Measurements from ENCODE around the gene ARRB1.
"Not testable (repeated sequence)": the region's sequence is repeated elsewhere in the genome, so short reads cannot be mapped to it uniquely, and the experiment has no call there.

The ARRB1 gene

GRCh38 chr11:75314771-75315438 lies 36.6 kb downstream of the ARRB1 start:
- no peak for DNase-seq (ENCODE audit: insufficient read length, low spot score)
- no peak for TF ChIP-seq POLR2A (IDR thresholded peaks at IDR 0.05; ENCODE audit: low read depth, low read length)
- no peak for FAIRE-seq

- DNase-seq (ENCODE audit: insufficient read length, low spot score) = peak; percentile 84
- FAIRE-seq = no peak
- TF ChIP-seq POLR2A (IDR thresholded peaks at IDR 0.05; ENCODE audit: low read depth, low read length) = no peak
These were observed 37.8 kb downstream of the ARRB1 start for GRCh38 chr11:75313513-75314272.

GRCh38 chr11:75312346-75312745 lies 39.1 kb downstream of the ARRB1 start:
- TF ChIP-seq POLR2A (IDR thresholded peaks at IDR 0.05; ENCODE audit: low read depth, low read length) = no peak
- FAIRE-seq (no peak), DNase-seq (ENCODE audit: insufficient read length, low spot score) (no peak)

- FAIRE-seq (no peak), DNase-seq (ENCODE audit: insufficient read length, low spot score) (no peak)
- no peak for TF ChIP-seq POLR2A (IDR thresholded peaks at IDR 0.05; ENCODE audit: low read depth, low read length)
These were observed 39.6 kb downstream of the ARRB1 start for GRCh38 chr11:75311858-75312288.

- FAIRE-seq = no peak
- no peak for TF ChIP-seq POLR2A (IDR thresholded peaks at IDR 0.05; ENCODE audit: low read depth, low read length)
- DNase-seq (ENCODE audit: insufficient read length, low spot score) = no peak
These were observed 42.5 kb downstream of the ARRB1 start for GRCh38 chr11:75308986-75309385.

- TF ChIP-seq POLR2A (IDR thresholded peaks at IDR 0.05; ENCODE audit: low read depth, low read length) = no peak
- FAIRE-seq (no peak), DNase-seq (ENCODE audit: insufficient read length, low spot score) (no peak)
These were observed 43.3 kb downstream of the ARRB1 start for GRCh38 chr11:75308116-75308515.

- no peak for FAIRE-seq
- no peak for TF ChIP-seq POLR2A (IDR thresholded peaks at IDR 0.05; ENCODE audit: low read depth, low read length)
- no peak for DNase-seq (ENCODE audit: insufficient read length, low spot score)
These were observed 44.4 kb downstream of the ARRB1 start for GRCh38 chr11:75307058-75307457.

- no peak for TF ChIP-seq POLR2A (IDR thresholded peaks at IDR 0.05; ENCODE audit: low read depth, low read length)
- no peak for FAIRE-seq
- DNase-seq (ENCODE audit: insufficient read length, low spot score) = no peak
These were observed 44.9 kb downstream of the ARRB1 start for GRCh38 chr11:75306529-75306928.

GRCh38 chr11:75305993-75306392 lies 45.5 kb downstream of the ARRB1 start:
- FAIRE-seq = no peak
- no peak for DNase-seq (ENCODE audit: insufficient read length, low spot score)
- TF ChIP-seq POLR2A (IDR thresholded peaks at IDR 0.05; ENCODE audit: low read depth, low read length) = no peak

- no peak for DNase-seq (ENCODE audit: insufficient read length, low spot score)
- no peak for TF ChIP-seq POLR2A (IDR thresholded peaks at IDR 0.05; ENCODE audit: low read depth, low read length)
- FAIRE-seq = no peak
These were observed 46.0 kb downstream of the ARRB1 start for GRCh38 chr11:75305452-75305851.

- FAIRE-seq = not testable (repeated sequence)
These were observed 46.5 kb downstream of the ARRB1 start for GRCh38 chr11:75304941-75305340.

GRCh38 chr11:75303544-75304224 lies 47.8 kb downstream of the ARRB1 start:
- TF ChIP-seq POLR2A (IDR thresholded peaks at IDR 0.05; ENCODE audit: low read depth, low read length) = no peak
- FAIRE-seq (no peak), DNase-seq (ENCODE audit: insufficient read length, low spot score) (no peak)

More at GRCh38 chr11:75304941-75305340, 46.5 kb downstream of the ARRB1 start:
- DNase-seq (ENCODE audit: insufficient read length, low spot score) = not testable (repeated sequence)

GRCh38 chr11:75302371-75302770 lies 49.1 kb downstream of the ARRB1 start:
- no peak for FAIRE-seq
- no peak for TF ChIP-seq POLR2A (IDR thresholded peaks at IDR 0.05; ENCODE audit: low read depth, low read length)
- no peak for DNase-seq (ENCODE audit: insufficient read length, low spot score)

GRCh38 chr11:75301601-75302345 lies 49.7 kb downstream of the ARRB1 start:
- no peak for DNase-seq (ENCODE audit: insufficient read length, low spot score)
- no peak for TF ChIP-seq POLR2A (IDR thresholded peaks at IDR 0.05; ENCODE audit: low read depth, low read length)
- FAIRE-seq = no peak
